HCEC 1CT (cell line): ENCODE measurements around the gene PABPN1.
"Not testable (repeated sequence)": the region's sequence is repeated elsewhere in the genome, so short reads cannot be mapped to it uniquely, and the experiment has no call there.

Experiments used
- DNase-seq: peaks from one replicate; pipeline ENCODE4 v3.0.0-alpha.2; 2017

The PABPN1 gene, protein sequence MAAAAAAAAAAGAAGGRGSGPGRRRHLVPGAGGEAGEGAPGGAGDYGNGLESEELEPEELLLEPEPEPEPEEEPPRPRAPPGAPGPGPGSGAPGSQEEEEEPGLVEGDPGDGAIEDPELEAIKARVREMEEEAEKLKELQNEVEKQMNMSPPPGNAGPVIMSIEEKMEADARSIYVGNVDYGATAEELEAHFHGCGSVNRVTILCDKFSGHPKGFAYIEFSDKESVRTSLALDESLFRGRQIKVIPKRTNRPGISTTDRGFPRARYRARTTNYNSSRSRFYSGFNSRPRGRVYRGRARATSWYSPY

DNA sequence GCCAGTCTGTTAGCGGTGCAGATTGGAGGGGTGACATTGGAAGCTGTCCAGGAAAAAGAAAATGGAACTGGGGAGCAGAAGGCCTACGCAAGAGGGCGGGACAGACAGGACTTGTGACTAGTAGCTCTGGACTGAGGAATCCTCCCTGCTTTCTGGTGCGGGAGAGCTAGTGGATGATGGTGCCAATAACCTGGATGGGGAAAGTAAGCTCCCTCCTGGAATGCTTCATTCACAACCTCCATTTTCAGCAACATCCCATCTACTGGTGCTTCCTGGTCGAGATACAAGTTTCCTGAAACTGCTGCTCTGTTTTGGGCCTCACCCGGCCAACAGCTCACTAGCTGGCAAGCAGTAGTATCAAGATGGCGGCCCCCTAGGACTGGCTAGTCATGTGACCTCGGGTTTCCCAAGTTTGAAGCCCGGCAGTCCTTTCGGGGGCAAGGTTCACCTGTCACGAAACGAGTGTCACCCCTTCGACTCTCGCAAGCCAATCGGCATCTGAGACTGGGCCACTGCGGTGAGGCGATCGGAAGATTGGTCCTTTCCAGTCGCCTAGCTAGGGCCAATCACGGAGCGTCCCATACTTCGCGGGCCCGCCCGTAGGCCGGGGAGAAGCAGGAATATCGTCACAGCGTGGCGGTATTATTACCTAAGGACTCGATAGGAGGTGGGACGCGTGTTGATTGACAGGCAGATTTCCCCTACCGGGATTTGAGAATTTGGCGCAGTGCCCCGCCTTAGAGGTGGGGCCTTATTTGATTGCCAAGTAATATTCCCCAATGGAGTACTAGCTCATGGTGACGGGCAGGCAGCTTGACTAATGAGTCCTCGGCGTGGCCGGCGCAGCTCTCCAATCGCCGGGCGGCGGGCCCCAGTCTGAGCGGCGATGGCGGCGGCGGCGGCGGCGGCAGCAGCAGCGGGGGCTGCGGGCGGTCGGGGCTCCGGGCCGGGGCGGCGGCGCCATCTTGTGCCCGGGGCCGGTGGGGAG is at the start of gene PABPN1:
PABPN1 (plus strand) TSS at position 874 of the 988 bp plus-strand sequence; CDS start at position 887, 13 bp downstream.
- peak; percentile 100 for DNase-seq

DNA sequence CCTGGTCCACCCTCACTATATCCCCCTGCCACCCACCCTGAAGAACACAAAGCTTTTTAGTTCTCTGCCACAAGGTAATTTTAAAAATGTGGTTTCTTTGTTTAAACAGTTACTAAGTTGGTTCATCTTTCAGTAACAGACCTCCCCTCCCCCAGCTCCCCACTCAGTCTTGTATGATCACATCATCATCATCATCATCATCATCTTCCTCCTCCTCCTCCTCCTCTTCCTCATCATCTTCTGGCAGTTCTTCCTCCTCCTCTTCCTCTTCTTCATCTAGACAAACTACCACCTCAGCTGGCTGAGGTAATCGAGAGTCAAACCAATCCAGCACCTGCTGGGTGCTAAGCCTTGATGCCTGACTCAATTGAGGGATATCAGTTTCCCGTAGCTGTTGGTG is 45.8 kb upstream of the PABPN1 start:
- DNase-seq: no peak

DNA sequence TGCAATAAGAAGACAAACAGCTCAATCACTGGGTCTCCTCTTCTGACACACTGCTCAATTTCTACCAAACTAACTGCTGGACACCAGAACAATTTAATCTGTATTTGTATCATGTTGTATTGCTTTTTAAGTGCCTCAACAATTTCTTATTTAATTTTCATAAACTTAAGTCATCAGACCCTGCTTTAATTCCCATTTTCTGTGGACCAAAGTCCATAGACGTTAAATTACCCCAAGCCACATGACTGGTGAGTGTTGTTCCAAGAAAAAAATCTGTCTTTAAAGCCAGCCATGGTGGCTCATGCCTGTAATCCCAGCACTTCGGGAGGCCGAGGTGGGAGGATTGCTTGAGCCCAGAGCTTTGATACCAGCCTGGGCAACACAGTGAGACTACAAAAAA is 44.1 kb upstream of the PABPN1 start:
- no peak for DNase-seq

DNA sequence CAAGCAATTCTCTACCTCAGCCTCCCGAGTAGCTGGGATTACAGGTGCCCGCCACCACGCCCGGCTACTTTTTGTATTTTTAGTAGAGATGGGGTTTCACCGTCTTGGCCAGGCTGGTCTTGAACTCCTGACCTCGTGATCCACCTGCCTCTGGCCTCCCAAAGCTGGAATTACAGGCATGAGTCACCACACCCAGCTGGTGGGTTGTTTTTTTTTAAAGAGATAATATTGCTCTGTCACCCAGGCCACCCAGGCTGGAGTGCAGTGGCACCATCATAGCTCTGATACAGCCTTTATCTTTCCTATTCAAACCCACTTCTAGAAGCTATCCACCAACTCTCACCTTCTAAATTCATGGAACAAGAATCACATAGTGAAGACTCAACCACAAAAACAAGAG is 43.3 kb upstream of the PABPN1 start:
- not testable (repeated sequence) for DNase-seq

DNA sequence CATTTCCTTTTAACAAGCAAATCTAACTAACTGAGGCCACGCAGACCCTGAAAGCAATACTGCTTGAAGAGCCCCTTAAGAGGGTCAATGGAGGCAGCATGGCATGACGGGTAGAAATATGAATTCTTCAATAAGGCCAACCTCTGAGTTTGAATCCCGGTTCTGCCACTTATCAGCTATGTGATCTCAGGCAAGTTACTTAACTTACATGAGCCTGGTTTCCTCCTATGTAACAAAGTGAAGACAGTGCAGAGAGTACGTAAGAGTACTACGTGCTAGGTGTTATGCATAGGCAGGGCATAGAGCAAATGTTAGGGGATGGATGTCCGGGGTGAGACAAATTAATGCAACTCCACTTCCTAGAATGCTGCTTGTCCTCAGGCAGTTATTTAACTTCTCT is 40.0 kb upstream of the PABPN1 start:
- no peak for DNase-seq

DNA sequence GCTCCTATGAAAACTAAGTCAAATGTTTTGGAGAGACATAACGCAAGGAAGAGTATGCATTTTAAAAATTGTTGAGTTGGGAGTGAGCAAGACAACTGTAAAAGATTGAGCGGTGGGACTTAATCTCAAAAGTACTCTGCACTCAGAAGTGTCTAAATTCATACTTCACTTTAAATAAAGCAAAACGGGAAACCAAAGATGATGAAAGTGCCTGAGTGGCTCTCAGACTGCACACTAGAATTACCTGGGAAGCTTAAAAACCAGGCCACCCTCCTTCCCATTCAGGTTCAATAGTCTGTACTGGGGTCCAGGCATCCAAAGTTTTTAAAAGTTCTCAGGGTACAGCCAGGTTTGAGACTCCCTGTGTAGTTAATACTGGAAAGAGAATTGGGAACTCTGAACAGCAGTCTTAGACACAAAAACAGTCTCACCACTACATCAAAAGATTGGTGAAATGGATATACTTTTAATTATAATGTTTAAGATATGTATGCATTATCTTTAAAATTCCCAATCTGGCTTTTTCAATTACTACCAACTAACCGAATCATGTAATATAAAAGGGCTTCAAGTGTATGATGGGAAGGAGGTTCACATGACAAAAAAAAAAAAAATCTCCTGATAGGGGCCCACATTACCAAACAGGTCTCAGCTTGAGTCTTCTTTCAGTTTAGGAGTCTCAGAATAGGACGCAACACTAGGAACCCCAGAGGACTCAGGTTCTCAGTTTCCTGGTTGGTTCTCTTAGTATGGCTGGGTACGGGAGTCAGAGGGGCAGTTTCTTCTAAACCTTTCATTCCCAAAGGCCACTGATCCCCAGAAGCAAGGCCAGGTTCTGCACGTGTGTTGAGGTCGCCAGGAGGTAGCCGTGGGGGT is 36.4 kb upstream of the PABPN1 start:
- peak; percentile 16 for DNase-seq

DNA sequence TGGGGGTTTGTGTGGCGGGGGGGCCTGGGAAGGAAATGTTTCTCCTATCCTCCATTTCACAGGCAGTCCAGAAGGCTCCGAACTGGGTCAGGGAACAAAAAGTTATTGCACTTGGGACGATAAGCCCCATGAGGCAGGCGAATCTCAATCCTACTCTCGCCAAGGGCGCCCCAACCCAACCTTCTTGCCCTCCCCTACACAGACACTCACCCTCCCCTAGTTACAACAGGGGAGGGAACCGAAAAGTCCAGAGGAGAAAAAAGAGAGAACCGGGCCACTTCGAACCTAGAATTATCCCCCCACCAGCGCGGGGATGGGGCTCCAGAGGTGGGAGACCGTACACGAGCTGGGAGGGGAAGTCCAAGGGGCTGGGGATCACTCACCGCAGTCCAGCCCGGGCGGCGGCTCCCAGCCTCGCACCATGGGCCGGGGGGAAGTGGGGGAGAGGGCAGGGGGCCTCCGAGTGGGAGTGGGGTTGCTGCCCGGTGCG is 35.7 kb upstream of the PABPN1 start:
- peak; percentile 6 for DNase-seq

DNA sequence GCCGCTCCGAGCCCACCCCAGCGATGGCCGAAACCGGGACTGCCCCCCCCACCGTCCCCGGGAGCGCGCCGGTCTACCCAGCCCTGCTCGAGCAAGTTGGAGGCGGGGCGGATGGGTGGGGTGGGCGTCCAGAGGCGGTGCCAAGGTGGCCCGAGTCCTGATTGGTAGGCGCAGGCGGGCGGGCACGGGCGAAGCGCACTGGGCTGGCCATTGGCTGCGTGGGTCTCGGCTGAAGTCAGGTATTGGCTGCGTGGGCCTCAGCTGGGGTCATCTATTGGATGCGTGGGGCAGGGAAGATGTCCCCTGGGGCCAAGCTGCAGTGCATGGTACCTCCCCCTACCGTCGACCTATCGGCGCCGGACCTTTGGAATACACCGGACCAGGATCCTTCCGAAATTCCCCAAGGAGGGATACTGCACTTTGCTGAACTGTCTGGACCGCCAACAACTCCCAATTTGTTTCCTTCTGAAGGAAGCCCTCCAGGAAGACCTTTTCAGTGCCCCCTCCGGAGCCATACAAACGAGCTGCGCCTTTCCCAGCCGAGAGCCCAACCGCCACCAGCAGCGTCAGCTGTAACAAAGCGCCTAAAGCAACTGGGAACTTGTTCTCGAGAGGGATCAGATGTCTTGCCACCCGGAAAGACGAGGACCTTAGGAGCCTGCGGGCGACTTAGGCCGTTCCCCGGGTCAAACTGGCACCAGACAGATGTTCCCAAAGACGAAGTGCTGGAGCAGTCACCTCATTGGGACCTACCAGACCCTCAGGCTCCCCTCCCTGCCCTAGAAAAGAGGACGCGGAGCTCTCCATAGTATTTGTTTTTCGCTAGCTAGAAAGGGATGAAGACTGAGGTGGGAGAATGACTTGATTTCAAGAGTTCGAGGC is 35.0 kb upstream of the PABPN1 start, which contains the start of gene HOMEZ:
HOMEZ (minus strand) TSS at position 113 of the 882 bp plus-strand sequence. CDS start 180 bp downstream, outside the sequence.
- DNase-seq: peak; percentile 99

DNA sequence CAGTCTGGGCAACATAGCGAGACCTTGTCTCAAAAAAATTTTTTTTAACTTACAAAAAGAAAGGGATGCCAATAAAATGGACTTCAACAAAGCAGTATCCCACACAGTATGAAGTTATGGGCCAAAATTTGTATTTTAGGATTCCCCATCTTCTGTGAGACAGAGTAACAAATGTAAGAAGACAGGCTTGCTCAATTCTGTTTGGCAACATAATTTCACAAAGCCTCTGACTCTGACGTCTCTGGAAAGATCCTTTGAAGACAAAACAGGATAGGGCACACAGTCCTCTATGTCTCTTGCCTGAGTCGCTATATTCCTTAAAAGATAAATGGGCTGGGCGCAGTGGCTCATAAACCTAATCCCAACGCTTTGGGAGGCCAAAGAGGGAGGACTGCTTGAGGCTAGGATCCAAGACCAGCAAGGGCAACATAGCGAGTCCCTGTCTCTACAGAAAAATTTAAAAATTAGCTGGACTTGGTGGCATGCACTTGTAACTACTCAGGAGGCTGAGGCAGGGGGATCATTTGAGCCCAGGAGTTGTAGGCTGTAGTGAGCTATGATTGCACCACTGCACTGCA is 34.3 kb upstream of the PABPN1 start:
- peak; percentile 10 for DNase-seq

DNA sequence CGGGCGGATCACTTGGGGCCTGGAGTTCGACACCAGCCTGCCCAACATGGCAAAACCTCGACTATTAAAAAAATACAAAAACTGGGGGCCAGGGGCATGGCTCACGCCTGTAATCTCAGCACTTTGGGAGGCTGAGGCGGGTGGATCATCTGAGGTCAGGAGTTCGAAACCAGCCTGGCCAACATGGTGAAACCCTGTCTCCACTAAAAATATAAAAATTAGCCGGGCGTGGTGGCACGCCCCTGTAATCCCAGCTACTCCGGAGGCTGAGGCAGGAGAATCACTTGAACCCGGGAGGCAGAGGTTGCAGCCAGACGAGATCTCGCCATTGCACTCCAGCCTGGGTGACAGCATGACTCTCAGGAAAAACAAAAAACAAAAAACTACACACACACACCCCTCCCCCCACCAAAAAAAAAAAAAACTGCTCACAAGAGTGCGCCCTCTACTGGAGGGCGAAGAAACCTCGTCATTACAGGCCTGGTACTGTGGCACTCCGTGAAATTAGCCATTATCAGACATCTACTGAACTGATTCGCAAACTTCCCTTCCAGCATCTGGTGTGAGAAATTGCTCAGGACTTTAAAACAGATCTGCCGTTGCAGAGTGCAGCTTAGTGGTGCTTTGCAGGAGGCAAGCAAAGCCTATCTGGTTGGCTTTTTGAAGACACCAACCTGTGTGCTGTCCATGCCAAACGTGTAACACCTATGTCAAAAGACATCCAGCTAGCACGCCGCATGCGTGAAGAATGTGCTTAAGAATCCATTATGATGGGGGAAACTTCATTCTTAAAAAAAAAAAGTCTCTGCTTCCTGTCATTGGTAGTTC is 26.3 kb upstream of the PABPN1 start:
- peak; percentile 45 for DNase-seq

DNA sequence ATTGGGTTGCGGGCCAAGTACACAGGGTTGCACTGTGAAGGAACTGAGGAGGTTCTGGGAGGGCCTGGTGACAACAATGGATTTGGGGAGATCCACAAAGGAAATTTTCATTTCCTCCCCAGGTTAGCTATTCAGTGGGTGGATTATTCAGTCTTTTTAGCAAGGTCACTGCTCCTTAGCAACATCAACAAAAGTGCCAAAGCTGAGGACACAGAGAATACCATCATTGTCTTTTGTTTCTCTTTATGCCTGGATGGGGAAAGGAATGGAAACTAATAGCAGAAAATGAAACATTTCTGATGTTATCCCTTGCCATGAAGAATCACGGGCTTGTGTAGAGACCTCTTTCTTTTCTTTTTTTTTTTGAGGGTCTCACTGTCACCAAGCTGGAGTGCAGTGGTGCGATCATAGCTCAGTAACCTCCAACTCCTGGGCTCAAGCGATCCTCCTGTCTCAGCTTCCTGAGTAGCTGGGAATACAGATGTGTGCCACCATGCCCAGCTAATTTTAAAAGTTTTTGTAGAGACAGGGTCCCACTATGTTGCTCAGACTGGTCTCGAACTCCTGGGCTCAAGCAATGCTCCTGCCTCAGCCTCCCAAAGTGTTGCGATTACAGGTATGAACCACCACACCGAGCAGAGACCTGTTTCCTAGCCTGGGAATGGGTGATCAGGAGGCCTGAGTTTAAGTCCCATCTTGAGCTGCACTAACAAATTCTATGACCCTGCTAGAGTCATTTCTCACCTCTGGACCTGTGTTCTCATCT is 25.1 kb upstream of the PABPN1 start:
- no peak for DNase-seq

DNA sequence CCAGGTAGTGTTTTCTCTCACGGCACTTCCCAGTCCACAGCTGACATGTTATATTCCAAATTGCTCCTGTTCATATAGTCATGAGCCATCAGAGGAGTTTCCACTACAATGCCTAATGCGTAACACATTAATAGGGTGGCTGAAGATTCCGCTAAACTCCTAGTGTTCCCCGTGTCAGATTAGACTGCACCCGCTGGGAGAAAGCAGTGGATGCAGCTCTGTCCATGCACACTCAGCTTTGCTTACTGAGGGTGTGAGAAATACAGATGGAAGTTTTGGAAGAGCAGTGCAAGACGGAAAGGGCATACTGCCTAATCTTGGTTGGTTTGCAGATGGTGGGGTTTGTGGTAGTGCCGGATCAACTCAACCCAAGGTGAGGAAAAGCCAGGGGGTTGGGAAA is 24.2 kb upstream of the PABPN1 start:
- DNase-seq: no peak

DNA sequence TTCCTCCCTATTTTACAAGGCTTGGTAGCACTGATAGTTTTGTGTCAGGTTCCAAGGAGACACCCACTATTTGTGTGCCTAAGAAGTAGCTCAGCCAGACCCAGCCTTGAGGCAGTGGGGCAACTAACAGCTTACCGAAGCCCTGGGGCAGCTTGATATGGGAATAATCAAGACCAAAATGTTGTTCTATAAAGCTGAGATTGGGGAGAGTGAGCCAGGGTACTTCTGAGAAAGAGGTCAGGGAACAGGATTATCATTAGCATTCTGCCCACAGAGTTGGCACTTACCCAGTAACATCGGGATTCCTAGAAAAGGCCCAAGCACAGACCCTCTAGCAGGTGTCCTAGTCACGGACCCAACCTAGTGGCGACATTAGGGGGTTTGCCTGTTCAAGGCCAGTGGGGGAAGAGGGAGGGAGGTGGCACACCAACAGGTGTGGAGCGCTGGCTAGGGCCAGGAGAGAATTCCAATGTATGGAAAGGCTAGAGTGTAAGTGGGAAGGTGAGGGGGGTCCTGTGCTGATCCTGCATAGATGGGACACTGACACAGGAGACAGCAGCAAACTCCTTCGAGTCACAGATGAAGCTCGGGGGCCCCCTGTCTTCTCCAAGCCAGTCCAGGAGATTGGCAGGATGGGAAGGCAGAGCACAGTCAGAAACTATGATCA is 23.5 kb upstream of the PABPN1 start:
- no peak for DNase-seq

DNA sequence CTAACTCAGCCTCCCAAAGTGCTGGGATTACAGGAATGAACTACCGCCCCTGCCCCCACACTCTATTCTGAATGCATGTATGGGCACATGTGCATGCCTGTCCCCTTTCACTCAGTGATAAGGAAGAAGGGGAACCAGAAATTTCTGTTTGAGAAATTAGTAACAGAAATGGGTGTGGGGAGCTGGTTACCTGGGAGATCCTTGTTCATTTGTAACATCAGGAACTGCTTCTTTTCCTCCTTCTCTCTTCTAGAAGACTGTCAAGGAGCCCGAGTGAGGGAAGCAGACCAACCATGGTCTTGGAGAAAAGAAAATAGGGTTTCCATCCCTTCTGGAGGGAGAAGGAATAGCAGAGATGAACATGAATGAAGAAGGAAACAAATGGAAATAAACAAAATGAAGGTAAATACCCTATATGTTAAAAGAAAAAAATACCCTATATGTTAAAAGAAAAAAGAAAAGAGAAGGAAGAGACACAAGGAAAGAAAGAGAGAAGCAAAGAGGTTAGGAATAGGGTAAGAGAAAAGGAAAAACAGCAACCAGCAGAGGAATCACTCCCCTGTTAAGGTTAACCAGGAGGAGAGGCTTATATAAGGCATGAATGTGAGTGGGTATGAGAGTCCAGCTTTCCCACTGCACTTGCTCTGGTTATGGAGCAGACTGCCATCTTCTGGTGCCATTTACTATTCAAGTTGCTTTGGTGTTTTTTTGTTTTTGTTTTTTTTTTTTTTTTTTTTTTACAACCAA is 21.9 kb upstream of the PABPN1 start:
- DNase-seq: peak; percentile 46

DNA sequence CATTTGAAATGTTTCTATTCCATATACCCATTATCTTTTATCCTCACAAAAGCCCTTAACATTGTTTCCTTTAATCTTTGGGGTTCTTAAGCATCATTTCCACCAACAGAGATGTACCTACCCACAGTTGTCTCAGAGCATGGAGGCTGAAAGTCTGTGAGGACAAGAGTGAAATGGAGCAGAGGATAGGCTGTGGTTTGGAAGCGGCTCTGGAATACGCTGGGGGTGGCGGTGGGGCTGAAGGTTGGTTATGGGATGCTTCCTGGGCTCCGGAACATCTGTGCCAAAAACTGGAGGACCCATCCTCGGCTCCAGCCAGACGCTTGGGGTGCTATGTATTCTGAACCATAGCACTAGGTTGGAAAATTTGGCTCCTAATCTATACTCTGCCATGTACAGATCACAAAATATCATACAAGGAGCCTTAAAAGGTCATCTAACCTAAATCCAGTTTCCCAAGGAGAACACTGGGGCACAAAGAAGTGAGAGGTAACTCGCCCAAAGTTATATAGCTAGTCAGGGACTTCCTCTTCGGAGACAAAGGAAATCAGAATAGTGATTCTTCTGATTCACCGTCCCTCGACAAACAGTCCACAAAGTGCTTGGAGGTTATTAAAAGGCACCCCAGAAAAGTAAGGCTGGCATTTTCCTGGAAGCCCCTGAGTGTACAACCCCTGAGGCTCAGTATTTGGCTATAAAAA is 21.1 kb upstream of the PABPN1 start:
- no peak for DNase-seq

DNA sequence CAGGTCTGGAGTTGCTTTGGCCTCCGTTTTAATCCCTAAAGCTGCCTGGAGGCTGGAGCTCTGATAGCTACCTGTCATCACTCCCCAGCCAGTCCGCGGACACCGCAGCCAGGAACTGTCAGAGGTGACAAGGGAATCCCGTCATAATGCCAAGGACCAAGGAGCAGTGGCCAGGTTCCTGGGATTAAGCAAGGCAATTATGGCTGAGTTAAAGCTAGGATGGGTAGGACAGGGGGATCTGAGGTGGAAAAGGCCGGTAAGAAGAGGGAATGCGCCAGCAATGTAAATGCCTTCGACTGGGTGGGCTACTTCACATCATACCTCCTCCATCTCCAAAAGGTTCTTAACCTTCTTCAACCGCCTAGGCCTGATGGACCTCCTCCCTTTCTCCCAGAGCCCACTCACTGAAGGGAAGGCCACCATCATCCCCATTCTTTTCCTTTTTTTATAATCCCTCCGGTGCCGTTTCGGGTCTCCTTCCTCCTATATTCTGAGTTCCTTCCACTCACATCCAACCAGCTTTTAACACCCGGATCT is 20.5 kb upstream of the PABPN1 start:
- DNase-seq: no peak
